ENCODE data around the gene THSD4. TPM values are rescaled to one million over a fixed set of nuclear protein-coding genes. Genes with fewer than 3 reads are reported as not detected.

Gene THSD4
- total RNA-seq, 6 donors from 2014 or later: 16.8 to 39.7 (median 21.7) TPM

- no peak for DNase-seq
- 88% methylated on average over 7 of the region's 7 CpGs for WGBS, 2 donors
- no peak overlapping the region for H3K4me3 ChIP-seq
- peaks cover 0 to 5% (median 2%) of the 10 kb centered on the region in 4 donors for H3K4me1 ChIP-seq
- H3K36me3 ChIP-seq: no peaks in the 10 kb centered on the region
- H3K27ac ChIP-seq: no peak overlapping the region
- no peak for ATAC-seq (ENCODE audit: low FRiP score in 2 of 2)
- no peaks in the 10 kb centered on the region for H3K27me3 ChIP-seq
- TF ChIP-seq EP300 (IDR thresholded peaks at IDR 0.05) (no peak), CTCF (IDR thresholded peaks at IDR 0.05) (no peak), POLR2A (IDR thresholded peaks at IDR 0.05) (no peak), POLR2AphosphoS5 (IDR thresholded peaks at IDR 0.05) (no peak)
- no peaks in the 10 kb centered on the region for H3K9me3 ChIP-seq
Observed at GRCh38 chr15:71350622-71351378, 235.5 kb downstream of the THSD4 start.

- ATAC-seq (ENCODE audit: low FRiP score in 2 of 2) (no peak), DNase-seq (no peak)
- H3K4me3 ChIP-seq: no peak overlapping the region
- no peak overlapping the region for H3K27ac ChIP-seq
- H3K4me1 ChIP-seq: peaks cover 4 to 11% (median 7%) of the 10 kb centered on the region in 4 donors
- H3K9me3 ChIP-seq: no peaks in the 10 kb centered on the region
- no peaks in the 10 kb centered on the region for H3K27me3 ChIP-seq
- no peak for TF ChIP-seq POLR2A (IDR thresholded peaks at IDR 0.05)
- no peak for TF ChIP-seq POLR2AphosphoS5 (IDR thresholded peaks at IDR 0.05)
- TF ChIP-seq EP300 (IDR thresholded peaks at IDR 0.05): no peak
- no peak for TF ChIP-seq CTCF (IDR thresholded peaks at IDR 0.05)
- WGBS, 2 donors: 60 to 61% methylated on average over 5 of the region's 5 CpGs
- no peaks in the 10 kb centered on the region for H3K36me3 ChIP-seq
Observed at GRCh38 chr15:71352125-71352524, 236.9 kb downstream of the THSD4 start.

- no peaks in the 10 kb centered on the region for H3K9me3 ChIP-seq
- peaks cover 9 to 17% (median 11%) of the 10 kb centered on the region in 4 donors for H3K4me1 ChIP-seq
- H3K36me3 ChIP-seq: no peaks in the 10 kb centered on the region
- WGBS, 2 donors: 82 to 84% methylated on average over 5 to 6 of the region's 6 CpGs
- no peak for DNase-seq
- no peak overlapping the region for H3K4me3 ChIP-seq
- ATAC-seq (ENCODE audit: low FRiP score in 2 of 2): no peak
- no peak overlapping the region for H3K27ac ChIP-seq
- TF ChIP-seq EP300 (IDR thresholded peaks at IDR 0.05) (no peak), CTCF (IDR thresholded peaks at IDR 0.05) (no peak), POLR2AphosphoS5 (IDR thresholded peaks at IDR 0.05) (no peak), POLR2A (IDR thresholded peaks at IDR 0.05) (no peak)
- no peaks in the 10 kb centered on the region for H3K27me3 ChIP-seq
Observed at GRCh38 chr15:71352765-71353164, 237.5 kb downstream of the THSD4 start.

GRCh38 chr15:71353171-71353570 is 237.9 kb downstream of the THSD4 start:
- ATAC-seq (ENCODE audit: low FRiP score in 2 of 2): no peak
- Histone ChIP-seq H3K27ac (no peak overlapping the region), H3K9me3 (no peaks in the 10 kb centered on the region), H3K36me3 (no peaks in the 10 kb centered on the region), H3K4me1 (peaks cover 9 to 18% (median 11%) of the 10 kb centered on the region in 4 donors), H3K4me3 (no peak overlapping the region), H3K27me3 (no peaks in the 10 kb centered on the region)
- 86 to 87% methylated on average over 2 of the region's 2 CpGs for WGBS, 2 donors
- no peak for DNase-seq
- no peak for TF ChIP-seq CTCF (IDR thresholded peaks at IDR 0.05)
- no peak for TF ChIP-seq EP300 (IDR thresholded peaks at IDR 0.05)
- TF ChIP-seq POLR2AphosphoS5 (IDR thresholded peaks at IDR 0.05): no peak
- TF ChIP-seq POLR2A (IDR thresholded peaks at IDR 0.05): no peak

GRCh38 chr15:71355268-71355667 is 240.0 kb downstream of the THSD4 start:
- no peaks in the 10 kb centered on the region for H3K36me3 ChIP-seq
- DNase-seq (no peak), ATAC-seq (ENCODE audit: low FRiP score in 2 of 2) (no peak)
- no peak for TF ChIP-seq POLR2A (IDR thresholded peaks at IDR 0.05)
- TF ChIP-seq POLR2AphosphoS5 (IDR thresholded peaks at IDR 0.05): no peak
- TF ChIP-seq CTCF (IDR thresholded peaks at IDR 0.05): no peak
- TF ChIP-seq EP300 (IDR thresholded peaks at IDR 0.05): no peak
- H3K27me3 ChIP-seq: no peaks in the 10 kb centered on the region
- no peak overlapping the region for H3K27ac ChIP-seq
- H3K9me3 ChIP-seq: no peaks in the 10 kb centered on the region
- H3K4me3 ChIP-seq: no peak overlapping the region
- H3K4me1 ChIP-seq: peaks cover 9 to 18% (median 11%) of the 10 kb centered on the region in 4 donors
- WGBS, 2 donors: 94% methylated on average over 3 of the region's 3 CpGs

Measured in upper lobe of left lung (tissue), 6 donors.